ENCODE data around the gene ASPG. TPM values are rescaled to one million over a fixed set of nuclear protein-coding genes. Genes with fewer than 3 reads are reported as not detected.

Gene ASPG
- total RNA-seq, 1 donor from 2014 or later = 282 TPM

DNA sequence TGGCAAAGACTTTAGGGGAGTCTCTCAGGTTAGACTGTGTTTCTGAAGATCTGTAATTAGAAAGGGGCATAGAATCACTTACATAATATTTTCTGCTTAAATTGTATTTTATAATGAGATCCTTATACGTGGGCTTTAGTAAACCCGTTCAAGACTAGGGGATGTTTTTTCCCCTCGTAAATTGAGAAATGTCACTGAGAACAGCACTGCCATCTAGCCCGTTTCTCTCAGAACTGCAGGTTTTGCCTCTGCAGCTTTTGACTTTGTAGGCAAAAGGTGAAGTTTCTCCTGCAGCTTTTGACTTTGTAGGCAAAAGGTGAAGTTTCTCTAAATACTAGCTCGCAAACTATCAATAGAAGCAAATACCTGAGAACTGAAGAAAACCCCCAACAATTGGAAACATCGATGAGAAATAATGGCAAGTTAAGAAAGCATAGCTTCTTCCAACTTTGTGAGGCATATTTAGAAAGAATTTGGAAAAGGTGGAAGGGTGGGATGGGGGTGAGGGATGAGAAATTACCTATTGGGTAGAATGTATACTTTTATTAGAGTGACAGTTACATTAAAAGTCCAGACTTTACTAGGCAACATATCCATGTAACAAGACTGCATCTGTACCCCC, 9.9 kb upstream of the ASPG start:
- peak; percentile 27 for ATAC-seq

DNA sequence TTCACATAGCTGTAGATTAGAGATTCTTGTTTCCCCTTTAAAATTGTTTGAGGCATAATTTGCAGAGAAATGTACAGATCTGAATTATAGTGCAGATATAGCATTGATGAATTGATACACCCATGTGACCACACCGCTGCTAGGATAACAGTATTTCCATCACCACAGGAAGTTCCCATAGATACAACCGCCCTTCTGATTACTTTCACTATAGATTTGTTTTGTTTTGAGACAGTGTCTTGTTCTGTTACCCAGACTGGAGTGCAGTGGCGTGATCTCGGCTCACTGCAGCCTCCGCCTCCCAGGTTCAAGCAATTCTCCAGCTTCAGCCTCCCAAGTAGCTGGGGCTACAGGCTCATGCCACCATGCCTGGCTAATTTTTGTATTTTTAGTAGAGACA, 8.8 kb upstream of the ASPG start:
- no peak for ATAC-seq

More for the DNA sequence above, 9.9 kb upstream of the ASPG start:
- no peak for DNase-seq (ENCODE audit: low spot score)

DNA sequence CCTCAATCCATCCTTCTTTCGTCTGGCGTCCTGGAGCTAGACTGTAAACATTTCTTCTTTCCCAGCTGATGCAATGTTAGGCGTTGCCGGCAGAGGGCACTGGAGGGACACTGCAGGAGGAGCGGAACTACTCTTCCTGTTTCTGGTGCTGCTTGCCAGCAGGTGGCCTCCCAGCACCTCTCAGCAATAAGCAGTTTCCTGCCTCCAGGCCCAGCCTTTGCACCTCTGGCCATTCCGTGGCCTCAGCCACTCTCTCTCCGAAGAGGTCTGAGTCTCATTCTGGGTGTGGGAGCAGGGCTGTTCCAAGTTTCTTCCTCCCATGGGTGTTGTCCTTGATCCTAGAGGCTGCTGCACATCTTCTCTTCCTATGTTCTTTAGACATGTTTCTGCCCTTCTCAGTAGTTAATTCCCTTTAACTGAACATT, 7.5 kb upstream of the ASPG start:
- DNase-seq (ENCODE audit: low spot score) (peak; percentile 92), ATAC-seq (peak; percentile 98)

More for the DNA sequence above, 8.8 kb upstream of the ASPG start:
- no peak for DNase-seq (ENCODE audit: low spot score)

DNA sequence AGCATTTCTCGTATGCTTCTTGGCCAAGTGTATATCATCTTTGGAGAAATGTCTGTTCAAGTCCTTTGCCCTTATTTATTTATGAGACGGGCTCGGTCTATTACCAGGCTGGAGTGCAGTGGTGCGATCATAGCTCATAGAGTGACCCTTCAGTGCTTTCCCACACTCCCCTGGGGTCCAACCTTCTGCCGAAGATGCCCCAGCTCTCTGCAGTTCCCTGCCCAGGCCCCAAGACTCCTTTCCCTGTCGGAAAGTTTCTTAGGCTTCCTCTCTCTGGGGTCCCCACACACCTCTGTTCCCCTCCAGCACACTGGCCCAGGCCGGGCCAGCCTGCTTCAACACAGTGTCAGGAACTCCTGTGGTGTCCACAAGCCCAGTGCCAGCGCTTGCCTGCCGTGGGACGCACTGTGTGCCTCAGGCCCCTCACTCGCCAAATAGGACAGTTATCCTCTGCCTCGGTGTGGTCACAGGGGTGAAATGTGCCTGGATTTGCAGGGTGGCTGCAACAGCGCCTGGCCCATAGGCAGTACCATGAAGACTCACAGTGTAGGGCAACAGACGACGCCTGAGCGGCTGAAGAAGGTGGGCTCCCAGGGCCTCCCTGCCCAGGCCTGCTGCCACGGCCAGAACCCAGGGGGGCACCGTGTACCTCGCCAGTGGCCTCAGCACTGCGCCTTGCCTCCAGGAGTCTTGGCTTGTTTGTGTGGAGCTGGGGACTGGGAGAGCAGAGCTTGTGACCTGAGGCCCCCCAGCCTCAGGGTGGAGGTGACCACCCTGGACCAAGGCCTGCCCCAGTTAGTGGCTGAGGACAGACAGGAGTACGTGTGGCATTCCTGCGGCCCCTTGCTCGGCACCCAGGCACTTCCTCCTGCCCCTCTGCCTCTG, 4.9 kb upstream of the ASPG start:
- DNase-seq (ENCODE audit: low spot score) (no peak), ATAC-seq (no peak)

DNA sequence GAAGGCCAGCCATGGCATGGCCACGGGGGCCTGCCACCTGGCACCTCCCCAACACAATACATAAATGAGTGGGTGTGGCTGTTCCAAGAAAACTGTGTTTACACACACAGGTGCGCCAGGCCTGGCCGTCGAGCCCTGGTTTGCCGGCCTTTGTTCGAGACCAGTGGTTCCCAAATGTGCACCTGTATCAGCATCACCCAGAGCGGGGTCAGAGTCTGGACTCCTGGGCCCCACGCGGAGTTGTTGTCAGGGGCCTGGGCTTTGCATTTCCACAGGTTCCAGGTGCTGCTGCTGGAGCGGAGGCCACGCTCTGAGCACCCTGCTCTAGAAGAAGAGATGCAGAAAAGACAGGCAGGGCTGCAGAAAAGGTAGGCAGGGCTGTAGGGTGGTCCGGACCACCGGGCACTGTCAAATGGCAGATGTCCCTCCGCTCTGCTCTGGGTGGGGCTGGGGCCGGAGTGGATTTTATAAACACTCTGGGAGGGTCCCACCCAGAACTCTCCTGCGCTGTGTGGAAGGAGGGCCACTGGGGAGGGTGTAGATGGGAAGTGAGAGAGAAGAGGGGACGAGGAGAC, 4.2 kb upstream of the ASPG start:
- ATAC-seq (no peak), DNase-seq (ENCODE audit: low spot score) (no peak)

DNA sequence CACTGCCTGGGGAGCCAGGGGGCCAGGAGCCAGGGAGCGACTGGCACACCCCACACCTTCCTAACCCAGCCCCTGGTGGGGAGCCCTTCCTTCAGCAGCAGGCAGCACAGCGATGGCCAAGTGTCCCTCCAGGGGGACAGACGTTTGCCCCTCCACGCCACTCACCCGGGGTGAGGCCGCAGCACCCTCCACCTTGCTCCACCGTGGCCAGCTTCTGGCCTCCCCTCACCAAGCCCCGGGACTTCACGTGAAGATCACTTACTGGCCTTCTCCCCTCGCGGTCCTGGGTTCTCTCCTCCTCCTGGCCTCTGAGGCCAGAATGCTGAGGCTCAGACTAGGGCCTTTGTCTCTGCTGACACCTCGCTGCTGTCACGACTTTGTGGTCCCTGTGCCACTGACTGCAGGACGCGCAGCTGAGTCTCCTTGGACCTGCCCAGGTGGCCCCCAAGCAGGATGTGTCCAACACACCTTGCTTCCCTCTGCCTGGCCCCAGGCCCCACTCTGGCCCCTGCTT, 3.5 kb upstream of the ASPG start:
- ATAC-seq (no peak), DNase-seq (ENCODE audit: low spot score) (no peak)

DNA sequence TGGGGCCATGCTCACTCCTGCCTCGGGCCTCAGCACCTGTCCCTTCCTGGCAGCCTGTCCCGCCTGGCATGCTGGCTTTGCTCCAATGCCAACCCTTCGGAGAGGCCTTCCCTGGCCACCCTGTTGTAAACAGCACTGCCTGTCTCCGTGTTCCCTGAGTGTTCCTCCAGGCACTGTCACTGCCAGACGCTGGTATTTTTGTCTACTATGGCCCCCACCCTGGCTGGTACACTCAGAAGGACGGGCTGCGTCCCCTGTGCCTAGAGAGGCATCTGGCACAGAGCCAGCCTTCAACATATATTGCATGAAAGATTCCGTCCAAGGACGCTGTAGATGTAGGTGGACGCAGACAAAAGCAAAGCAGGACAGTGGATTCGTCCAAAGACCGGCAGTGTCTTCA, 2.7 kb upstream of the ASPG start:
- DNase-seq (ENCODE audit: low spot score) (peak; percentile 81), ATAC-seq (peak; percentile 2)

DNA sequence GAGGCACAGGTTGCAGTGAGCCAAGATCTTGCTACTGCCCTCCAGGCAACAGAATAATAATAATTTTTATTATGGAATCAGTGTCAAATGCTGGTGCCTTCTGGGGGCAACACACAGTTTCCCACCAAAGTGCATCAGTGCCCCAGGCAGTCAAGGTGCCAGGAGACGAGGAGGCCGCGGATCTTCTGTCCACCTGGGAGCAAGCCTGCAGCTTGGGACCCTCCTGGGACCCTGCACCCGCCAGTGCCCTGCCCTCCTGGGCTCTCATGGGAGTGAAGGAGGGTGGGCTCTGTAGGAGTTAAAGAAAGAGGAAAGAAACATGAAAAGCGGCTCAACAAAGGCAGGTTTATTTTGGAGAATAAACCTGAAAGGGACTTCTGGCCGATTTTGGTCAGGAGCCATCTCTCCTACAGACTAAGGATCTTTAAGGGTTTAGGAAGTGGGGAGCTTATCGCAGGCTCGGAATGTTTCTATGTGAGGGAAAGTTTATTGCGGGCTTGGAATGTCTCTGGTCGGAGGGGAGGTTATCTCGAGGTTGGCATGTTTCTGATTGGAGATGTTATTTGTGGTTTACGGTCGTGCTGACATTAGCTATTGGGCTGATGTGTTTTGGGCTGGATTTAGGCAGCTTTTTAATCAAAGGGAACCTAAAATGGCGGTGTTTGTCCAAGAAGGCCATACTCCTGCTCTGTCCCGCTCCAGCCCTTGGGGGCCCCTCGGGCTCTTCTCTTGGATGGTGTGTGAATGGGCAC, 1.1 kb upstream of the ASPG start:
- ATAC-seq (no peak), DNase-seq (ENCODE audit: low spot score) (no peak)

DNA sequence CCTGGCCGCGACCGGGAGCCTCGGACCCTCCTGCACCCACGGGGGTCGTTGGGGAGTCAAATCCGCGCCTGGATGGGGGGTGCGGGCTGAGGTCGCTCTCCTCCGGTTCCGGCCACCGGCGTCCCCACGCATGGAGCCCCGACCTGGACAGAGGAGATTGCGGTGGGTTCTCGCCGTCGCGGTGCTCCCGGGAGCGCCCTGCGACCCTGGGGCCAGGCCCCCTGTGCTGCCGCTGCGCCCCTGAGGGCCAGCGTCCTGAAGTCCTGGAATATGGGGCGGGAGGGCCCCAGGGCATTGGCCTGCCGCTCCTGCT, 345 bp downstream of the ASPG start:
- DNase-seq (ENCODE audit: low spot score) (no peak), ATAC-seq (no peak)

DNA sequence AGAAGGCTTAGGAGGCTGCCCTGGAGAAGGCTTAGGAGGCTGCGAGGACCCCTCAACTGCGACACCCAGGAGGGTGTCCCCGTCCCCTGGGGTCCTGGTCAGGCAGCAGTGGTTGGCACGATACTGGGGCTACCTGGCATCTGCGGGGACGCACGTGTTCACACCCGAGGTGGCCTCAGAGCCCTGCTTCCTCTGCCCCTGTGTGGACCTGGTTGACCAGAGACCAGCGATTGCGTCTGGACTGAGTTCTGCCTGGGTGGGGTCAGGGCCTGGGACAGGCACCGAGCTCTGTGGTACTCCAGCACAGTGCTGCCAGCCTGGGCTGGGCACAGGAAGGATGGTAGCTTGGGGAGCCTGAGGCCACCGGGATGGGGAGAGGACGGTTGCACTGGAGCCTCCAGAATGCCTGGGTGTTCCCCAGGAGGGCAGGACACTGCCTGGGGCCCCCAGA, 735 bp downstream of the ASPG start:
- ATAC-seq (peak; percentile 32), DNase-seq (ENCODE audit: low spot score) (peak; percentile 77)

DNA sequence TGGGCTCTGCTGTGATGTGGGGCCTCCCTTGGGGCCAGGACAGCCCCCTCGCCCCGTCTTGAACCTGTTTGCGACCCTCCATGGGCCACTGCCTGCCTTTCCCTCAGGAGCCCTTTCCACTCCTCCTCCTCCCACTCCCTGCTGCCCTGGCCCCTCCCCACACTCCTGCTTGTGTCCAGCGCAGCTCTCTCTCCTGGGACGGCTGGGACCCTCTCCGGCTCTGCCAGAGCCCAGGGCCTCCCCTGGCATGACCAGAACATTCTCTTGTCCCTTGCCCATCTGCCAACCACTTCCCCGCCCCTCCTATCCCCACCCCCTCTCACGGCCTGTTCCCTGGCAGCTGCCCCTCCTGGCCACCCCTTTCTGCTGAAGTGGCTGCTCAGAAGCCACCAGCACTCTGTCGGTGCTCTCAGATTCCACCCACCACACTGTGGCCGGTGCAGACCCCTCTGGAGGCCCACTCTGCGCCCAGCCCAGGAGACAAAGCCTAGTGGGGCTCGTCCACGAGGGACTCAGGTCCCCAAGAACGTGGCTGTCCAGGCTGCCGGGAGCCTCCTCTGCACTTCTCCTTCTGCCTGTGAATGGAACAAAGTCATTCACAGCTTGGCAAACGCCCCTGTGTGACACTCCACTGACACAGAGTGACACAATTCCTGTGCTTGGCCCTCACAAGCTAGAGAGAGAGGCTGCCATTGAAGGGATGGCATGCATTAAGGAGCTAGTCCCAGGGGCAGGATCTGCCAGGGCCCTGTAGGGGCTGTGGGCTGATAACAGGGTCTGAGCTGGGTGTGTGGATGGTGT, 1.4 kb downstream of the ASPG start:
- DNase-seq (ENCODE audit: low spot score) = peak; percentile 82
- ATAC-seq = peak; percentile 40

DNA sequence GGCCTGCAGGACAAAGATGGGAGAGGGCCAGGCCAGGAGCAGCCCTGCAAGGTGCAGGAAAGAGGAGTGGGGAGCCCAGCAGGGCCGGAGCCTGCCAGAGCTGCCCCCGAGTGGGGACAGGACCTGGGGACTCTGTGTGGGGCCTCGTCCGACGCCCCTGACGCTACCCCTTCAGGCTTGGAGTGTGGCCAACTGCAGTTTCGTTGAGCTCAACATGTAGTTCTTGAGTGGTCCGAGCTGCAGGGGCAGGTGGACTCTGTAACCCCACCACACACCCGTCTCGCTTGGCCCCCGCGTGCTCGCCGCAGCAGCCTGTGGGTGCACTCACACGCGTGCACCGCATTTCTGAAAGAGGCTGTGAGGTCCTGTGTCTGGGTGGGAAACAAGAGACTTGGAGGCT, 2.0 kb downstream of the ASPG start:
- peak; percentile 59 for DNase-seq (ENCODE audit: low spot score)
- ATAC-seq = no peak

DNA sequence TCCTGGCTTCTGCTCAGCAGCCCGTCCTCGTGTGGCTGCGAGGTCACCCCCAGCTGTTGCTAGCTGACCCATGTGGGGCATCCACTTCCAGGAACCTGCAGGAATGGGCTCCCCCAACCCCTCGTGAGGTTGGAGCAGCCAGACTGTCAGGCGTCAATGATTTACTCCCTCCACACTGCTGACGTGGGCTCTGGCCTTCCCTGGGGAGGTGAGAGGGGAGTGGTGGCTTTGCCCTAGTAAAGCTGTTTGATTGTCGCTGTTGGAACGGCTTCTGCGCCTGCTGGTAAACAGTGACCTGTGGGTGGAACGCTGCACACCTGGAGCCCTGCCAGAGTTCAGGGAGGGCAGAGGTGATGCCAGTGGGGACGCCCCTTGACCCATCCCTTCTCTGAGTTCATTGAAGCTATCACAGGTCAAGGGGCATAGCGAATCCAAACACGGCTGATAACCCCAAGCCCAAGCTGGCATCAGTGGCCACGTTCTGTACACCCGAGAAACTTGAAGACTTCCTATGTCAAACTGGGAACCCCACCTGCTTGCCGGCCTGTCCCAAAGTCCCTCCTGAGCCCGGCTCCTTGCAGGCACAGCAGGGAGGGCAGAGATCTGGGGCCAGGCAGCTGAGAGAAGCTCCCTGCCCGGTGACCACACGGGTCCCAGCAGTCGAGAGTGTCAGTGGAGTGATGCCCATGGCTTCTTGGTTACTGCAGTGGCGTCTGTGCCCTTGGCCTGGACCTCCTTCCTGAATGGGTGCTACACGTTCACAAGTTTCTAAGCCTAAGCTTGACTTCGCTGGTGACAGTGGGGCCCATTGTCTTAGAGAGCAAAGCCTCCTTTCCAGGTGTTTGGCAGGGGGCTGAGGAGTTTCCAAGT, 2.7 kb downstream of the ASPG start:
- ATAC-seq = peak; percentile 55

DNA sequence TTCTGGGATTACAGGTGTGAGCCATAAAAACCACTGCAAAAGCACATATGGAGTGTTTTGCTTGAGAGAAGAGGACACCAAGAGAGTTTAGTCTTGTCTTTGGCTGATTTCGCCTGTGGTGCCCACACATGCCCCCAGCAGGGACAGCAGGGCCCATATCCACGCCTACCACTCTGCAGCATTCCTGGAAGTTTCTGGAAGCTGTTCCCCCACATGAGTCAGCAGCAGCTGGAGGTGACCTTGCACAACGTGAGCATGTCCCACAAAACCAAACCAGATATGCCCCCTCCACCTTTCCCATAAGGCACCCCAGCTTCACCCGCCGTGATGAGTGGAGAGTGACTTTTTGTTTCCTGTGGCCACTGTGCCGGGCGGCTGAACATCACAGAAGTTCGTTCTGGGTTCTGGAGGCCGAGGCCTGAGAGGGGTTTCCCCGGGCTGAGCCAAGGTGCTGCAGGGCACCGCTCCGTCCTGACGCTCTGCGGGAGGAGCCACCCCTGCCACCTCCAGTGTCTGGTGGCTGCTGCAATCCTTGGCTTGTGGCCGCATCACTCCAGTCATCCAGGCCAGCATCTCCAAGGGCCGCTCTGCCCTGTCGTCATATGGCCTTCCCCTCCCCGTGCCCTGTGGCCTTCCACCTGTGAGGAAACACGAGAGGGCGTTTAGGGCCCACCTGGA, 4.7 kb downstream of the ASPG start:
- DNase-seq (ENCODE audit: low spot score) (no peak), ATAC-seq (no peak)

More for the DNA sequence above, 2.7 kb downstream of the ASPG start:
- peak; percentile 99 for DNase-seq (ENCODE audit: low spot score)

DNA sequence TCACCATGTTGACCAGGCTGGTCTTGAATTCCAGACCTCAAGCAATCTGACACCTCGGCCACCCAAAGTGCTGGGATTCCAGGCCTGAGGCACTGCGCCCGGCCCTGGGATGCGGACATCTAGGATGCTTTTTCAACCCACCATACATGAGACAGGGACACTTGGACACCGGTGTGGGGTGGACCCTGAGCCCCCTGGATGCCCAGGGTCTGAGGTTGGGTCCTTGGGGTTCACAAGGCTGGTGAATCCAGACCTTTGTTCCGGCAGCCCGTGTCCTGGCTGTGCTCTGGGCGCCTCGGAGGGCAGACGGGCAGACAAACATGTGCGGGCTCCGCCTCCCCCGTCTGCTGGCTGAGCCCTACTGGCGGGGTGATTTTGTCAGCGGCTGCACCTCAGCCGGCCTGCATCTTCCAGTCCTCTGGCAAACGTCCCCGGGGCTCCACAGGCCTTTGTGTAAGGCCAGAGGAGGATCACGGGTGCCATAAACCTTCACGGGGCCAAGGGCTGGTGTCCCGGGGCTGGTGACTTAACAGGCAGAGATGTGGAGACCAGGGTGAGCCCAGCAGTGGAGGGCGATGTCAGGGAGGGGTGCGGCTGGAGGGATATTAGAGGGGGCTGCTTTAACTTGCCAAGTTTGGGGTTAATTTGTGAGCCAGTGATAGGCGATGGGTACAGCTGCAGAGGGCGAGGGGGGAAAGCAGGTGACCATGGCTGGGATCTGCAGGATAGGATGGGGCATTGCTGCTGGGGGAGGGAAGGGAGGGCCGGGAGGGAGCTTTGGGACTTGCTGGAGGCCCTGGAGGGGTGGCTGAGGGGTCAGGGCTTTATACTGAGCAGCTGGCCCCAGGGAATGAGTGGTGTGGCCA, 5.8 kb downstream of the ASPG start:
- ATAC-seq = peak; percentile 41
- peak; percentile 94 for DNase-seq (ENCODE audit: low spot score)

DNA sequence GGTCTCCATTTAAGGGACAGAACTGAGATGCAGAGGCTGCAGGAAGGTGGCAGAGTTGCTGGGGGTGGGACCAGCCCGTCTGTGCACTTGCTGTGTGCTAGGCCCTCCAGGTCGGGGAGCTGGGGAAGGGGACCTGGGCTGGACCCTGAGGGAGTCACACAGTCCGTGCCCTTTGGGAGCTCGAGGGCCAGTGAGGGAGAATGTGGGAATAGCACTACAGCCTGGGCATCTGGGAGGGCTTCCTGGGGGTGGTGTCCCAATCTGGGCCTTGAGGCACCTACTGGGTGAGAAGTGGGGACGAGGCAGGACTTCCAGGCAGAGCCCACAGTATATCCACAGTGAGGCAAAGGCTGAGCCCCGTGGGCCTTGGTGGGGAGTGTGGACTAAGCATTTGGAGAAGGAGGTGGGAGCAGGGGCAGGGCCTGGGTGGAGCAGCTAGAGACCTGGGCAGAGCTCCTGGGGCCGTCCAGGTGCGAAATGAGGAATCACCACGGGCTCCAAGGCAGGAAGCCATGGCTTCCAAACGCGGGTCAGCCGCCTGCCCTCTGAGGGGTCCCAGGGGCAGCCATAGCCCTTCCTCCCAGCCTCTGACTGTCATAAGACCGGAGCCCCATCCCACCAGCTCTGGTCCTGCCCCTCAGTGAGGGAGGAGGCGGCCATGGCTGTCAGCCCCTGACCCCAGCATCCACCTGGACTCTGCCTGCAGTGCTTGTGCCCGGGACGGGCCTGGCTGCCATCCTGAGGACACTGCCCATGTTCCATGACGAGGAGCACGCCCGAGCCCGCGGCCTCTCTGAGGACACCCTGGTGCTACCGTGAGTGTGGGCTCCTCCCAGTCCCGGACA, 6.6 kb downstream of the ASPG start:
- peak; percentile 85 for DNase-seq (ENCODE audit: low spot score)
- peak; percentile 34 for ATAC-seq

DNA sequence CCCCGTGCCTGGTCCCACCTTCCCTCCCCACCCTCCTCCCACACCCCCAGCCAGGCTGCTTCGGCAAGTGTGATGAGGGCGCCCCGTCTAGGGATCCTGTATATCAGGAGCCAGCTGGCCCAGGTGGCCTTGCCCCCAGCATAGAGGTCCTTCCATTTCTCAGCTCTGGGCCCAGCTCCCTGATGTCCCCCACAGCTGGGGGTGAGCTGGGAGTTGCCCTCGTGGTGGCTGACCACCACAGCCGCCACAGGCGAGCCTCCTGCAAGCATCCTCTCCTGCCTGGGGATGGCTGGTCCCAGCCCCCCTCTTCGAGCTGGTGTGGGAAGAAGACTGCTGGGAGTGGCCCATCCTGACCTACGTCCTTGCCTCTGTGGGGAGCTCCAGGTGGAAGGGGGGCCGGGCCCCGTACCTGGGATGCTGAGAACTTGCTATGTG, 7.4 kb downstream of the ASPG start:
- ATAC-seq (no peak), DNase-seq (ENCODE audit: low spot score) (no peak)
